Measurements from ENCODE around the gene PSMF1. TPM values are rescaled to one million over a fixed set of nuclear protein-coding genes. Genes with fewer than 3 reads are reported as not detected.

Gene PSMF1
- total RNA-seq, 1 donor from 2014 or later = 121 TPM

DNA sequence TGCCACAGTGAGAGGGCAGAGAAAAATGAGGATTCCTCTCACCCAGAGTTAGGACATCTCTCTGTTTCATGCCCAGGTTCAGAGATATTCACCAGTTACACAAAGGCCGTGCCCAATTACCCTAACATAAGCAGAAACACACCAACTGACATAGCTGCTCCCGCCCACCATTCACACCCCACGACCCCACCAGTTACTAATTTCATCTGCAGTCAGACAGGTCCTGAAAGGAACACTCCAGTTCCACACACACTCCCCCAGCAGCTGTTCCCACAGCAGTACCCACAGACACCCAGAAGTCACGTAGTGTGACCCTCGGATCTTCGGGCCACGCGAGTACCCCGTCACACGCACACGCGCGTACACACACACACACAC is 65.8 kb downstream of the PSMF1 start:
- intact Hi-C loops (cut with DNase I) = no loop called here
- ATAC-seq (ENCODE audit: poor library complexity) = no peak
- no peak for DNase-seq

DNA sequence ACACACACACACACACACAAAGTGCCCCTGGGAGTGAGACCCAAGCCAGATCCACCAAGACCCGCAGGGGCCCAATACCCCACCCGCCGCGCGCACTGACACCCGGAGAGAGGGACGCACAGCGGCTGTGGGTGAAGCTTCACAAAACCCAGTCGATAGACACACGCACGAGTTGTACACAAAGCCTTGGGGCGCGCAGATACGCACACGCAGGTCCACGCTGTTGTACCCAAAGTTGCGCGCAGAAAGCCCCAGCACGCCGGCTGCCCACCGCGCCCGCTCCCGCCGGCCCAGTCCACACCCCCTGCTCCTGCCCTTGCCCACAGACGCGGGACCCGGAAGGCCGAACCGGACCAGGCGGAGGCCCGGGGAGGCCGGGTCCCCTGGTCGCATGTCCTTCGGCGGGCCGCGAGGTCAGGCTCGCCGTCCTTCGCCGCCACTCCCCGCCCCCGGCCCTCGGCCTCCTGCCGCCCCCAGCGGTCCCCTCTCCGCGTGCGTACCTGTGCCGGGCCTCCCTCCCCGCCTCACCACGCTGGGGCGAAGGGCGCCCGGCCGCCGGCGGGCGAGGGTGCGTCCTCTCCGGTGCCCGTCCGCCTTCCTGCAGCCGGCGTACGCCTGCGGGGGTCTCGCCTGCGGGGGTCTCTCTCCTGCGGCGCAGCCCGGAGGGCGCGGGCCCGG is 66.4 kb downstream of the PSMF1 start, which contains the start of gene TMEM74B:
TMEM74B (minus strand) TSS at position 344 of the 678 bp plus-strand sequence. CDS start 1,180 bp downstream, outside the sequence.
- ATAC-seq (ENCODE audit: poor library complexity) (peak; percentile 24), DNase-seq (no peak)
- intact Hi-C loops (cut with DNase I) = no loop called here

GRCh38 chr20:1185316-1185741 is 66.9 kb downstream of the PSMF1 start:
- intact Hi-C loops (cut with DNase I) = no loop called here
- ATAC-seq (ENCODE audit: poor library complexity) = peak; percentile 56

GRCh38 chr20:1185790-1186334 is 67.5 kb downstream of the PSMF1 start:
- ATAC-seq (ENCODE audit: poor library complexity) (peak; percentile 74), DNase-seq (peak; percentile 63)
- intact Hi-C loops (cut with DNase I) = no loop called here

More at GRCh38 chr20:1185316-1185741, 66.9 kb downstream of the PSMF1 start:
- DNase-seq = no peak

DNA sequence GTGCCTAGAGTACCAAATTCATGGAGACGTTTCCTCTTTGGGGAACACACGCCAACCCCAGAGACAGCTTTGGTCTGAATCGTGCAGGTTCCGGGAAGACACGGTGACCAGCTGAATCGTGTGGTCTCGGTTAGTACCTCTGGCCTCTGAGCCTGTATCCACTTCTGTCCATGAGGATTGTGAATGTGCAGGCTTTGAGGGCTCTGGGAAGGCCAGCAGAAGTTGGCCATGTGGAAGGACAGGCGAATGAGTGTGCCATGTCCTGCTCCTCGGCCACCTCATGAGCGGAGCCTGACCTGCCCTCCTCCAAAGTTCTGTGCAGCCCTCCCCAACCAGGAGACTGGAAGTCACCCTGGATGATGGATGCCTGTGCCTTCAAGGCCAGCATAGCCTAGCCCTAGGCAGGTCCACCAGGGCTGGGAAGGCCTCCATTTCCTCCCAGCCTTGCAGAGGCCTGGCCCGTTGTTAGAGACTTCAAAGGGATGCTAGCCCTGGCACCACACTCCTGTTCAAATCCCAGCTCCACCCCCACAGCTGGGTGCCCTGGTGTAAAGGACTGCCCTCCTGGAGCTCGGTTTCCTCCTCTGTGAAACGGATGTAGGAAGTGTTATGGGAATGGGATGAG is 68.1 kb downstream of the PSMF1 start:
- ATAC-seq (ENCODE audit: poor library complexity) (no peak), DNase-seq (no peak)
- intact Hi-C loops (cut with DNase I) = no loop called here

GRCh38 chr20:1187605-1188171 is 69.3 kb downstream of the PSMF1 start:
- DNase-seq (no peak), ATAC-seq (ENCODE audit: poor library complexity) (no peak)
- intact Hi-C loops (cut with DNase I) = no loop called here

GRCh38 chr20:1188347-1188746 is 69.9 kb downstream of the PSMF1 start:
- DNase-seq = no peak
- intact Hi-C loops (cut with DNase I) = no loop called here
- ATAC-seq (ENCODE audit: poor library complexity) = no peak

DNA sequence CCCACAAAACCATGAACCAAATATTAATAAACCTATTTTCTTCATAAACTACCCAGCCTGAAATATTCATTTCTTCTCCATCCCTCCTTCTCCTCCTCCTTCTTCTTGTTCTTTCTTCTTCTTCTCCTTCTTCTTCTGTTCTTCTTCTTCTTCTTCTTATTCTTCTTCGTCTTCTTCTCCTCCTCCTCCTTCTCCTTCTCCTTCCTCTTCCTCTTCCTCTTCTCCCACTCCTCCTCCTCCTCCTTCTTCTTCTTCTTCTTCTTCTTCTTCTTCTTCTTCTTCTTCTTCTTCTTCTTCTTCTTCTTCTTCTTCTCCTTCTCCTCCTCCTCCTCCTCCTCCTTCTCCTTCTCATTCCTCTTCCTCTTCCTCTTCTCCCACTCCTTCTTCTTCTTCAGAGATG is 71.4 kb downstream of the PSMF1 start:
- ATAC-seq (ENCODE audit: poor library complexity) = no peak
- intact Hi-C loops (cut with DNase I) = no loop called here
- DNase-seq = no peak

DNA sequence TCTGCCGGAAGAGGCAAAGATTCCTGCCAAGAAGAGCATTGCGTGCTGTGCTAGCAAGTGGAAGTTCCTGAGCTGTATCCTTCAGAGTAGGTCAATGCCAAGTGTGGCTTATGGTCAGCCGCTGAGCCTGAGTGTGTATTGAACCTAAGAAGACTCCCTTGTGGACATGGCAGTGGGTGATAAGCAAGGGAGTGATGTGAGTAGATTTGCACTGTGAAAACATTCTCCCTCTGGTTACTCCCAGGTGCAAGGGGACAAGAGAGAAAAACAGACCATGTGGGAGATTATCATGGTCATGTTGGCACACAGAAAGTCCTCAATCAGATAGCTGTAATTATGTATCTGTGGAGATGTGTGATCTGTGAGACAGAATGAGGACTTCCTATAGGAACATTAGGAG is 72.4 kb downstream of the PSMF1 start:
- intact Hi-C loops (cut with DNase I) = no loop called here
- ATAC-seq (ENCODE audit: poor library complexity) (no peak), DNase-seq (no peak)

- ATAC-seq (ENCODE audit: poor library complexity) (no peak), DNase-seq (no peak)
- intact Hi-C loops (cut with DNase I) = no loop called here
Measured at GRCh38 chr20:1191299-1191698, 72.9 kb downstream of the PSMF1 start.

DNA sequence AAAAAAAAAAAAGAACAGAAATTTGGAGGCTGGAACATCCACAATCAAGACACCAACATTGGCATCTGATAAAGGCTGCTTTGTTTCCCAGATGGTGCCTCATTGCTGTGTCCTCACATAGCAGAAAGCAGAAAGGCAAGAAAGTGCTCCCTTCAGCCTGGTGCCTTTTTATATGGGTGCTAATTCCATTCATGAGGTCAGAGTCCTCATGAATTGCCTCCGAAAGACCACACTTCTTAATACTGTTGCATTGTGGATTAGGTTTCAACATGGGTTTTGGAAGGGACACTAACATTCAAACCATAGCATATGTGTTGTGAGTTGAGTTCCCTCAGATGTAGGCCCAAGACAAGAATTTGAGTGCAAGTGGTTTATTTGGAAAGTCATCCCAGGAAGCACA is 76.8 kb downstream of the PSMF1 start:
- DNase-seq (no peak), ATAC-seq (ENCODE audit: poor library complexity) (no peak)
- intact Hi-C loops (cut with DNase I) = no loop called here

- ATAC-seq (ENCODE audit: poor library complexity) (no peak), DNase-seq (no peak)
- intact Hi-C loops (cut with DNase I) = no loop called here
Measured at GRCh38 chr20:1196634-1197033, 78.2 kb downstream of the PSMF1 start.

GRCh38 chr20:1197801-1198200 is 79.4 kb downstream of the PSMF1 start:
- ATAC-seq (ENCODE audit: poor library complexity) (no peak), DNase-seq (no peak)
- intact Hi-C loops (cut with DNase I) = no loop called here

- no peak for DNase-seq
- intact Hi-C loops (cut with DNase I) = no loop called here
- ATAC-seq (ENCODE audit: poor library complexity) = no peak
Measured at GRCh38 chr20:1198751-1199150, 80.3 kb downstream of the PSMF1 start.

- DNase-seq (no peak), ATAC-seq (ENCODE audit: poor library complexity) (no peak)
- intact Hi-C loops (cut with DNase I) = no loop called here
Measured at GRCh38 chr20:1199212-1199873, 80.9 kb downstream of the PSMF1 start.

- DNase-seq (no peak), ATAC-seq (ENCODE audit: poor library complexity) (no peak)
- intact Hi-C loops (cut with DNase I) = loop anchor here (10.0 kb wide), 1 partner anchor 95 kb away; no protein-coding TSS in a partner anchor
Measured at GRCh38 chr20:1199964-1200363, 81.6 kb downstream of the PSMF1 start.

DNA sequence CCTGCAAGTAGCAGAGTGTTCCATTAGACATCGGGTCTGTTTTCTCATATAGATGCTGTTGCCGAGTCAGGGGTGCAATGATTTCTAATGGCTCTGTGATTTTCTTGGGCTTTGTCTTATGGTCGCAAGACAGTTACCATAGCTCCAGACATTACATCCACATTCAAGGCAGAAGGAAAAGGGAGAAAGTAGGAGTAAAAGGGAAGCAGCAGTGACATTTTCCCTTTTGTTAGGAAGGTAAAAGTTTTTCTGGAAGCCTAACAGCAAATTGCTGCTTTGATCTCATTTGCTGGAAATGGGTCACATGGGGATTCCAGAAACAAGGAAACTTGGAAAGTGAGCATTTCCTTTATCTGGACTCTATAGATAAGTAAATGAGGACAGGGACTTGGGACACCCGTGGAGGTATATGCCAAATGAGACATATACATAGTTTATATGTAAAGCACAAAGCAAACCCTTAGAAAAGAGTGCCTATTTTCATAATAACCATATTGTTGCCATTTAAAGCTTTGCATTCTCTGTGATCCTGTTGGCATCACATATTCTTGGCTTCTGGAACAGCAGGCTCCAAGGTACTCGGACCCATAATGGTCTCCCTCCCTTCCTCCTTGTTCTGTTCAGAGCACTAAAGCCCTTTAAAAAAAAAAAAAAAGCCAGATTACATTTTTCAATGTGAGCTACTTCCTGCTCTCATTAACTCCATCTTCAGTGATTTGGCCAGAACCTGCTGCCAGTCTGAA is 84.5 kb downstream of the PSMF1 start, which contains the start of gene C20orf202:
C20orf202 (plus strand) TSS at position 693 of the 743 bp plus-strand sequence. CDS start 132 bp downstream, outside the sequence.
- DNase-seq (no peak), ATAC-seq (ENCODE audit: poor library complexity) (no peak)
- intact Hi-C loops (cut with DNase I) = loop anchor here (10.0 kb wide), 1 partner anchor 98 kb away; no protein-coding TSS in a partner anchor

- intact Hi-C loops (cut with DNase I) = loop anchor here (10.0 kb wide), 1 partner anchor 99 kb away; no protein-coding TSS in a partner anchor
Measured at GRCh38 chr20:1203630-1204029, 85.2 kb downstream of the PSMF1 start.

More at GRCh38 chr20:1203630-1204029, 85.2 kb downstream of the PSMF1 start:
- DNase-seq = no peak
- ATAC-seq (ENCODE audit: poor library complexity) = no peak

Data from Right ventricle myocardium superior (tissue), 1 donor.